Chondrocyte (in vitro differentiated cells): Measurements from ENCODE around the gene OXSR1. TPM values are rescaled to one million over a fixed set of nuclear protein-coding genes. Genes with fewer than 3 reads are reported as not detected.

Source experiments
- DNase-seq: peaks from one replicate; pipeline ENCODE4 v3.0.0; 2021; ENCODE audit warnings: mixed read lengths, low spot score
- H3K27ac Mint-ChIP-seq: one replicate; pipeline ENCODE4 v1.8.0; 2021; ENCODE audit warnings: mild to moderate bottlenecking, moderate library complexity, mixed read lengths; ENCODE audit not compliant: unreplicated experiment
- H3K27me3 Mint-ChIP-seq: 2 replicates; pipeline ENCODE4 v1.8.0; 2021; ENCODE audit warnings: low read depth, mixed read lengths
- H3K36me3 Mint-ChIP-seq: 2 replicates; pipeline ENCODE4 v1.8.0; 2021; ENCODE audit warnings: low read depth, mixed read lengths
- H3K4me1 Mint-ChIP-seq: 2 replicates; pipeline ENCODE4 v1.8.0; 2021; ENCODE audit warnings: low read depth, mild to moderate bottlenecking, mixed read lengths
- H3K4me3 Mint-ChIP-seq: one replicate; pipeline ENCODE4 v1.8.0; 2021; ENCODE audit warnings: mild to moderate bottlenecking, moderate library complexity, mixed read lengths; ENCODE audit not compliant: unreplicated experiment
- H3K9me3 Mint-ChIP-seq: 2 replicates; pipeline ENCODE4 v1.8.0; 2021; ENCODE audit warnings: low read depth, mixed read lengths
- total RNA-seq: library from RNA; stranded (reverse); gene quantifications from 3 replicates; pipeline ENCODE4 v1.2.1, GENCODE V29; 2021
- TF ChIP-seq, protein P1 (sequence below): fragments of 200-600 bp; sonication (generic); IDR thresholded peaks from 2 replicates; pipeline ENCODE4 v1.5.0; 2021; ENCODE audit warnings: antibody characterized with exemption, mild to moderate bottlenecking, moderate library complexity

OXSR1 gene
- total RNA-seq, 1 donor from 2014 or later = 76.0 TPM

DNA sequence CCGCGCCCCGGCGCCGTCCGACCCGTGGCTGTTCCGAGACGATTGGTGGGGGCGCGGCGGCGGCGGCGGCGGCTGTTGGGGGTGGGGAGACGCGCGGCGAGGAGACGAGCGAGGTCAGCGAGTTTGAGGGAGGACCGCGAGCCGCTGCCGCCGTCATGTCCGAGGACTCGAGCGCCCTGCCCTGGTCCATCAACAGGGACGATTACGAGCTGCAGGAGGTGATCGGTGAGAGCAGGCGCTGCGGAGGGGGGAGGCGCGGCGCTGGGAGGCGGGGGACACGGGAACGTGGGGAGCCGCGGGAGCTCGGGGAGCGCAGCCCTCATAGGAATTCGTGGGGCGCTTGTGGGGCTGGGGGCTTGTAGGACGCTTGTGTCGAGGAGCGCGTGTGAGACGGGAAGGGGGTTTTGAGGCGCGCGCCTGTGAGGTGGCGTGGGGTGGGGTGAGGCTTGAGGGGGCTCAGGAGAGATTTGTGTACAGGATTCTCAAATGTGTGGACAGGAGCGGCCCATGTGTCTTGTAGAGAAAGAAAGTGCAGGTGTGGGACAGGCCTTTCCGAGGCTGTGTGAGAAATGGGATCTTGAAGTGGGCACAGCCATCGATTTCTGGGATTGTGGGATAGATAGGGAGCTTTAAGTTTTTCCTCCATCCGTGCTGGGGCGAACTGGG is 518 bp downstream of the OXSR1 start:
- TF ChIP-seq, protein P1, sequence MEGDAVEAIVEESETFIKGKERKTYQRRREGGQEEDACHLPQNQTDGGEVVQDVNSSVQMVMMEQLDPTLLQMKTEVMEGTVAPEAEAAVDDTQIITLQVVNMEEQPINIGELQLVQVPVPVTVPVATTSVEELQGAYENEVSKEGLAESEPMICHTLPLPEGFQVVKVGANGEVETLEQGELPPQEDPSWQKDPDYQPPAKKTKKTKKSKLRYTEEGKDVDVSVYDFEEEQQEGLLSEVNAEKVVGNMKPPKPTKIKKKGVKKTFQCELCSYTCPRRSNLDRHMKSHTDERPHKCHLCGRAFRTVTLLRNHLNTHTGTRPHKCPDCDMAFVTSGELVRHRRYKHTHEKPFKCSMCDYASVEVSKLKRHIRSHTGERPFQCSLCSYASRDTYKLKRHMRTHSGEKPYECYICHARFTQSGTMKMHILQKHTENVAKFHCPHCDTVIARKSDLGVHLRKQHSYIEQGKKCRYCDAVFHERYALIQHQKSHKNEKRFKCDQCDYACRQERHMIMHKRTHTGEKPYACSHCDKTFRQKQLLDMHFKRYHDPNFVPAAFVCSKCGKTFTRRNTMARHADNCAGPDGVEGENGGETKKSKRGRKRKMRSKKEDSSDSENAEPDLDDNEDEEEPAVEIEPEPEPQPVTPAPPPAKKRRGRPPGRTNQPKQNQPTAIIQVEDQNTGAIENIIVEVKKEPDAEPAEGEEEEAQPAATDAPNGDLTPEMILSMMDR = no peak
- Mint-ChIP-seq H3K4me3 (peak overlapping the region; percentile 99), H3K4me1 (peaks cover 49% of the 10 kb centered on the region), H3K9me3 (no peaks in the 10 kb centered on the region), H3K27ac (peak overlapping the region; percentile 99), H3K36me3 (no peaks in the 10 kb centered on the region), H3K27me3 (no peaks in the 10 kb centered on the region)
- peak; percentile 90 for DNase-seq

DNA sequence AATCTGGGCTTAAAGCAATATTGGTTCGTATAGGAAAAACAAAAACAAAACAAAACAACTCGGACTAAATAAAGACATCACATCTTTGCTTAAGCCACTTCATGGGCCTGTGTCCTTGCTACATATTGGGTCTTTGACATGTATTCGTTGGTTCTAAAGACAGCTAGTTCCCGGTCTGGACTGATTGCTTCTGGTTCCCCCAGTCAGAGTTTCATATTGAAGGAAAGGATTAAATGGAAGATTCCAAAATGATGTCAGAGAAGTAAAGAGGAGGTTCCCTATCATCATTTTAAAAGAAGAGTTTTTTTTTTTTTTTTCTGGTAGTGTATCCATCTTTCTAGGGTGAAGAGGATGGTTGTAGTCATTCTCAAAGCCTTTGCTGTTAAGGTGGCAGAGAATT is 2.3 kb downstream of the OXSR1 start:
- H3K36me3 Mint-ChIP-seq = no peaks in the 10 kb centered on the region
- TF ChIP-seq, protein P1 = no peak
- H3K27ac Mint-ChIP-seq = peak overlapping the region; percentile 95
- H3K27me3 Mint-ChIP-seq = no peaks in the 10 kb centered on the region
- no peaks in the 10 kb centered on the region for H3K9me3 Mint-ChIP-seq
- peak overlapping the region; percentile 99 for H3K4me3 Mint-ChIP-seq
- DNase-seq = no peak
- H3K4me1 Mint-ChIP-seq = peaks cover 65% of the 10 kb centered on the region

DNA sequence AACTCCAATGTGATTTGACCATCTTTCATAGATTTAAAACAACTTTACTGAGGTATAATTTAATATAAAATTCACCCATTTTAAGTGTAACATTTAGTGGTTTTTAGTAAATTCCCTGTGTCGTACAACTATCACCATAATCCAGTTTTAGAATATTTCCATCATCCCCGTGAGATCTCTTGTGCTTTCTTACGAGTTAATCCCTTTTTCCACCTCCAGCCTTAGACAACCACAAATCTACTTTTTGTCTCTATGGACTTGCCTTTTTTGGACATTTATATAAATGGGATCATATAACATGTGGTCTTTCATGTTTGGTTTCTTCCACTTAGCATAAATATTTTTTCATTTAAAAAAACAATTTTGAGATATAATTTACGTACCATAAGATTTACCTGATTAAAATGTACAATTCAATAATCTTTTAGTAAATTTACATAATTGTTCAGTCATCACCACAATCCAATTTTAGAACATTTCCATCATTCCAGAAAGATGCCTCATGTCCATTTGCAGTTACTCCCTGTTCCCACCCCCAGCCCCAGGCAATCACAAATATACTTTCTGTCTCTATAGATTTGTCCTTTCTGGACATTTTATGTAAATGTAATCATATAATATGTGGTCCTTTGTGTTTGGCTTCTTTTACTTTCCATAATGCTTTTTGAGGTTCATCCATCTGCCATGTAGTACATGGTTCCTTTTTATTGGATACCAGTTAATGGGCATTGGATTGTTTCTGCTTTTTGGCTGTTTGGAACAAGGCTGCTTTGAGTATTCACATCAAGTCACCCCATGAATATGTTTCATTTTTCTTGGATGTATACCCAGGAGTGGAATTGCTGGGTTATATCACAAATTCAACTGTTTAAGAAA is 3.1 kb downstream of the OXSR1 start:
- H3K27me3 Mint-ChIP-seq = no peaks in the 10 kb centered on the region
- H3K36me3 Mint-ChIP-seq = no peaks in the 10 kb centered on the region
- H3K27ac Mint-ChIP-seq = peak overlapping the region; percentile 95
- DNase-seq = no peak
- TF ChIP-seq, protein P1 = no peak
- no peaks in the 10 kb centered on the region for H3K9me3 Mint-ChIP-seq
- H3K4me1 Mint-ChIP-seq = peaks cover 69% of the 10 kb centered on the region
- peak overlapping the region; percentile 99 for H3K4me3 Mint-ChIP-seq

DNA sequence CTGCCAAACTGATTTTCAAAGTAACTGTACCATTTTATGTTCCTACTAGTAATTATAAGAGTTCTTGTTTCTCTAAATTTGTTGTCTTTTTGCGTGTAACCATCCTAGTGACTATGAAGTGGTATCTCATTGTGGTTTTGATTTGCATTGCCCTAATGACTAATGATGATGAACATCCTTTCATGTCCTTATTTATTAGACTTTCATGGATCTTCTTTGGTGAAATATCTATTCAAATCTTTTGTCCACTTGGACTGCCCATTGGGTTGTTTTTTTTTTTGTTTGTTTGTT is 3.6 kb downstream of the OXSR1 start:
- TF ChIP-seq, protein P1 = no peak
- peak overlapping the region; percentile 99 for H3K4me3 Mint-ChIP-seq
- no peaks in the 10 kb centered on the region for H3K9me3 Mint-ChIP-seq
- DNase-seq = no peak
- no peaks in the 10 kb centered on the region for H3K27me3 Mint-ChIP-seq
- peak overlapping the region; percentile 95 for H3K27ac Mint-ChIP-seq
- peaks cover 74% of the 10 kb centered on the region for H3K4me1 Mint-ChIP-seq
- no peaks in the 10 kb centered on the region for H3K36me3 Mint-ChIP-seq

DNA sequence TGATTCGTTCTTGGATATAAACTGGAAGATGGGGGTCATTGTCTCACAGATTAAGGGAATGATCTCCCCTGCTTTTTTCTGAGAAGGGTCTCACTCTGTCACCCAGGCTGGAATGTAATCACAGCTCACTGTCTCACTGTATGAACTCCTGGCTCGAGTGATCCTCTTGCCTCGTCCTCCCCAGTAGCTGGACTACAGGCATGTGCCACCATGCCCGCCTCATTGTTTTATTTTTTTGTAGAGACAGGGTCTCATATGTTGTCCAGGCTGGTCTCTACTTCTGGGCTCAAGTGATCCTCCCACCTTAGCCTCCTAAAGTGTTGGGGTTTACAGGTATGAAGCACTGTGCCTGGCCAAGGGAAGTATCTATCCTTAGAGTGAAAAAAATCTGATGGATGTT is 5.4 kb downstream of the OXSR1 start:
- DNase-seq = no peak
- Mint-ChIP-seq H3K4me1 (peaks cover 83% of the 10 kb centered on the region), H3K4me3 (no peak overlapping the region), H3K27ac (peak overlapping the region; percentile 81), H3K9me3 (no peaks in the 10 kb centered on the region), H3K27me3 (no peaks in the 10 kb centered on the region), H3K36me3 (no peaks in the 10 kb centered on the region)
- TF ChIP-seq, protein P1 = no peak
